ENCODE measurements around the gene REP15. TPM values are rescaled to one million over a fixed set of nuclear protein-coding genes. Genes with fewer than 3 reads are reported as not detected.

The REP15 gene
- total and polyA plus RNA-seq, 2 of the 8 experiments (the other 6 are each of a cell fraction or from before 2014, with no cell fraction given): 0.06 to 0.73 TPM

GRCh38 chr12:27710592-27711316 lies 14.5 kb downstream of the REP15 start, which contains the start of gene MRPS35:
TSS of gene MRPS35 (plus strand) at chr12:27710832. CDS start at chr12:27710844, 12 bp downstream.
- DNase-seq (ENCODE audit: low read depth in 1 of 2, low spot score in 2 of 2) (peak; percentile 60 to 93), FAIRE-seq (no peak)
- Histone ChIP-seq H3K79me2 (ENCODE audit: control insufficient read depth in 1 of 2, insufficient read depth in 2 of 2, low read length in 2 of 2) (peaks cover 10 to 40% of the 10 kb centered on the region in 2 experiments; a peak in 3 of 4 replicates), H2BK20ac (ENCODE audit: low read length) (no peak within 1 kb of the TSS), H3K79me1 (ENCODE audit: low read depth, low read length) (peaks cover 5% of the 10 kb centered on the region; the same call in 1 of the 2 replicates), H2BK12ac (ENCODE audit: low read depth, low read length) (peak within 1 kb of the TSS; percentile 30; the same call in 1 of the 2 replicates), H4K8ac (ENCODE audit: extremely low read depth, insufficient read depth, low read length) (peak within 1 kb of the TSS; percentile 94), H2BK120ac (replicated peaks; ENCODE audit: low read depth, low read length) (no peak within 1 kb of the TSS), H2BK5ac (ENCODE audit: low read depth, low read length) (peak within 1 kb of the TSS; percentile 87), H4K91ac (replicated peaks; ENCODE audit: insufficient read length, low read length) (peak within 1 kb of the TSS; percentile 99), H2BK15ac (ENCODE audit: low read length) (peak within 1 kb of the TSS; percentile 100), H3K9ac (replicated peaks in 1 of 4; ENCODE audit: extremely low read depth in 1 of 4, low read depth in 3 of 4, low read length in 3 of 4) (peak within 1 kb of the TSS; percentile 86 to 97 (median 90)), H3K18ac (ENCODE audit: extremely low read depth, low read length) (peak within 1 kb of the TSS; percentile 97), H3K4me2 (ENCODE audit: insufficient read depth in 1 of 2, low read depth in 2 of 2, low read length in 2 of 2) (peak within 1 kb of the TSS; percentile 80 to 82), H3K23me2 (ENCODE audit: low read depth, low read length) (peaks cover 13% of the 10 kb centered on the region; the same call in 1 of the 2 replicates), H4K5ac (ENCODE audit: insufficient read length, low read depth, low read length) (peak within 1 kb of the TSS; percentile 99), H3K9me3 (ENCODE audit: insufficient read depth in 2 of 2, low read depth in 1 of 2, low read length in 1 of 2) (no peaks in the 10 kb centered on the region), H2AFZ (ENCODE audit: low read length) (peak within 1 kb of the TSS; percentile 88), H3K27ac (ENCODE audit: low read depth, low read length) (peak within 1 kb of the TSS; percentile 81), H3K23ac (ENCODE audit: insufficient read length) (no peak within 1 kb of the TSS), H3K4me3 (ENCODE audit: extremely low read depth in 1 of 4, insufficient read depth in 2 of 4, low read depth in 3 of 4, low read length in 4 of 4) (peak within 1 kb of the TSS; percentile 82 to 97 (median 91)), H3K4me1 (replicated peaks in 1 of 4; ENCODE audit: control insufficient read depth in 3 of 4, insufficient read depth in 4 of 4, low read length in 3 of 4) (peaks cover 0 to 3% (median 1%) of the 10 kb centered on the region in 4 experiments; a peak in 3 of 7 replicates), H3K4ac (replicated peaks; ENCODE audit: insufficient read length, low read depth, low read length) (peak within 1 kb of the TSS; percentile 50), H2AK5ac (ENCODE audit: low read depth, low read length) (no peak within 1 kb of the TSS), H3K56ac (replicated peaks; ENCODE audit: insufficient read length, low read depth, low read length) (peak within 1 kb of the TSS; percentile 80), H3K27me3 (replicated peaks in 1 of 4; ENCODE audit: control insufficient read depth in 3 of 4, extremely low read depth in 1 of 4, insufficient read depth in 3 of 4, low read length in 3 of 4) (no peaks in the 10 kb centered on the region), H3K14ac (ENCODE audit: insufficient read length) (peak within 1 kb of the TSS; percentile 81), H3K36me3 (ENCODE audit: control insufficient read depth in 2 of 4, insufficient read depth in 4 of 4, low read length in 3 of 4) (peaks cover 0 to 6% (median 0%) of the 10 kb centered on the region in 4 experiments; a peak in 3 of 8 replicates), H4K20me1 (replicated peaks in 1 of 2; ENCODE audit: control insufficient read depth in 1 of 2, insufficient read depth in 2 of 2, low read length in 2 of 2) (peaks cover 0 to 5% of the 10 kb centered on the region in 2 experiments)
- WGBS, 2 experiments (ENCODE audit: extremely low coverage in 1 of 2, insufficient coverage in 1 of 2, insufficient read length in 1 of 2, insufficient replicate concordance in 2 of 2, low coverage in 1 of 2, low lambda C conversion rate in 2 of 2, missing lambda C conversion rate in 1 of 2): 1% methylated on average over 44 of the region's 46 CpGs; no CpG with 5 or more reads in 1 of the 2 experiments
- CTCF ChIA-PET (ENCODE audit: partially characterized antibody): interaction anchor here (0.9 to 1.6 kb wide), 3 partner anchors 9 to 21 kb away, joined by 3 to 7 read pairs (median 4); no protein-coding TSS in a partner anchor
- POLR2A ChIA-PET (ENCODE audit: partially characterized antibody): interaction anchor here (0.6 to 1.4 kb wide), 7 partner anchors 9 to 280 kb away, joined by 3 to 8 read pairs (median 3); partner anchors contain the start of genes KLHL42 and MANSC4
- TF ChIP-seq NRF1 (IDR thresholded peaks at IDR 0.05; ENCODE audit: low read depth, low read length) (0 out of 2 replicates have a peak, but pooled peaks have one; percentile 13), KDM1A (IDR thresholded peaks at IDR 0.05; ENCODE audit: borderline replicate concordance, low read length) (peak; percentile 19; the same call in 1 of the 2 replicates), RAD21 (IDR thresholded peaks at IDR 0.05 in 1 of 2, conservative IDR thresholded peaks at IDR 0.05 in 1 of 2; ENCODE audit: low read depth in 2 of 2, low read length in 2 of 2) (no peak), PHF8 (conservative IDR thresholded peaks at IDR 0.05; ENCODE audit: low read depth, low read length) (peak; percentile 99), SP4 (IDR thresholded peaks at IDR 0.05; ENCODE audit: low read length) (peak; percentile 77; the same call in 1 of the 2 replicates), KDM5A (IDR thresholded peaks at IDR 0.05; ENCODE audit: low read length) (peak; percentile 87), JUN (IDR thresholded peaks at IDR 0.05; ENCODE audit: low read depth, low read length) (no peak), YY1 (IDR thresholded peaks at IDR 0.05; ENCODE audit: low read depth, low read length) (peak; percentile 98), RBBP5 (IDR thresholded peaks at IDR 0.05; ENCODE audit: borderline replicate concordance, low read depth, low read length) (peak; percentile 97), BCL11A (IDR thresholded peaks at IDR 0.05; ENCODE audit: low read depth in 2 of 2, low read length in 2 of 2) (no peak), GTF2F1 (IDR thresholded peaks at IDR 0.05; ENCODE audit: borderline replicate concordance, low read depth, low read length) (peak; percentile 79; the same call in 1 of the 2 replicates)
